Hepatocyte (in vitro differentiated cells): Measurements from ENCODE around the gene TPM4. TPM values are rescaled to one million over a fixed set of nuclear protein-coding genes. Genes with fewer than 3 reads are reported as not detected.

ENCODE experiments used
- DNase-seq: peaks from one replicate; pipeline ENCODE4 v3.0.0-alpha.2; 2016; ENCODE audit warnings: low spot score
- H2AFZ ChIP-seq: fragments of 200-600 bp; sonication (generic); 2 replicates; pipeline ENCODE4 v1.6.0; 2016; ENCODE audit warnings: antibody characterized with exemption, mild to moderate bottlenecking
- H3K27ac ChIP-seq: fragments of 200-600 bp; sonication (generic); 2 replicates; pipeline ENCODE4 v1.5.1; 2016; ENCODE audit warnings: mild to moderate bottlenecking
- H3K27me3 ChIP-seq: fragments of 200-600 bp; sonication (generic); 2 replicates; pipeline ENCODE4 v1.6.1; 2016
- H3K36me3 ChIP-seq: fragments of 200-600 bp; sonication (generic); replicated peaks from 2 replicates; pipeline ENCODE4 v1.5.1; 2016; ENCODE audit warnings: low read depth; ENCODE audit not compliant: insufficient read depth
- H3K4me1 ChIP-seq: fragments of 200-600 bp; sonication (generic); 2 replicates; pipeline ENCODE4 v1.5.1; 2016; ENCODE audit warnings: mild to moderate bottlenecking, moderate library complexity; ENCODE audit not compliant: insufficient read depth
- H3K4me2 ChIP-seq: fragments of 200-600 bp; sonication (generic); 2 replicates; pipeline ENCODE4 v1.6.0; 2016
- H3K4me3 ChIP-seq: fragments of 200-600 bp; sonication (generic); 2 replicates; pipeline ENCODE4 v1.5.1; 2016; ENCODE audit warnings: mild to moderate bottlenecking
- H3K79me2 ChIP-seq: fragments of 200-600 bp; sonication (generic); 2 replicates; pipeline ENCODE4 v1.6.0; 2017; ENCODE audit warnings: mild to moderate bottlenecking
- H3K9me2 ChIP-seq: fragments of 200-600 bp; sonication (generic); replicated peaks from 2 replicates; pipeline ENCODE4 v1.6.0; 2017; ENCODE audit warnings: mild to moderate bottlenecking; ENCODE audit not compliant: insufficient read depth
- H3K9me3 ChIP-seq: fragments of 200-600 bp; sonication (generic); 2 replicates; pipeline ENCODE4 v1.5.1; 2016; ENCODE audit warnings: low read depth, mild to moderate bottlenecking
- H4K20me1 ChIP-seq: fragments of 200-600 bp; sonication (generic); 2 replicates; pipeline ENCODE4 v1.6.0; 2016; ENCODE audit warnings: mild to moderate bottlenecking; ENCODE audit not compliant: insufficient read depth, poor library complexity, severe bottlenecking
- CTCF ChIP-seq: fragments of 200-600 bp; sonication (generic); IDR thresholded peaks from 2 replicates; pipeline ENCODE4 v1.5.1; 2016; ENCODE audit warnings: antibody characterized with exemption, mild to moderate bottlenecking; ENCODE audit not compliant: poor library complexity
- EZH2 ChIP-seq: fragments of 200-600 bp; sonication (generic); IDR thresholded peaks from 2 replicates; pipeline ENCODE4 v1.6.1; 2016; ENCODE audit warnings: antibody characterized with exemption, mild to moderate bottlenecking, borderline replicate concordance
- EZH2phosphoT487 ChIP-seq: fragments of 200-600 bp; sonication (generic); IDR thresholded peaks from one replicate; pipeline ENCODE4 v1.6.1; 2018; ENCODE audit warnings: antibody characterized with exemption, mild to moderate bottlenecking, low read depth, moderate library complexity; ENCODE audit not compliant: unreplicated experiment, severe bottlenecking
- WGBS: methylation state at CpG from one replicate; pipeline ENCODE4 v1.1.6; 2016; ENCODE audit warnings: low lambda C conversion rate; ENCODE audit errors: missing lambda C conversion rate; 5-methylcytosine and 5-hydroxymethylcytosine counted together
- polyA plus RNA-seq: library from polyadenylated mRNA; unstranded; fragments of >200 nt; fragmentation: Nextera tagmentation; extraction: Ambion mirVana; gene quantifications from 2 replicates; pipeline ENCODE4 v1.2.1, GENCODE V29; 2016
- total RNA-seq: library from RNA; depleted of rRNA; stranded (reverse); fragments of >200 nt; gene quantifications from 2 replicates; pipeline ENCODE4 v1.2.3, GENCODE V29; 2014

TPM4 gene
- total and polyA plus RNA-seq, 2 experiments from 2014 or later: 337 to 417 TPM

- WGBS: 33% methylated on average over 1 of the region's 2 CpGs
- Histone ChIP-seq H3K79me2 (no peaks in the 10 kb centered on the region), H4K20me1 (no peaks in the 10 kb centered on the region), H3K27ac (no peak overlapping the region), H2AFZ (no peak overlapping the region), H3K4me2 (no peak overlapping the region), H3K36me3 (no peaks in the 10 kb centered on the region), H3K9me3 (no peaks in the 10 kb centered on the region), H3K4me3 (no peak overlapping the region), H3K4me1 (no peaks in the 10 kb centered on the region), H3K27me3 (no peaks in the 10 kb centered on the region), H3K9me2 (no peaks in the 10 kb centered on the region)
- TF ChIP-seq EZH2phosphoT487: no peak
- TF ChIP-seq EZH2: no peak
- no peak for TF ChIP-seq CTCF
- DNase-seq: no peak
Measured at GRCh38 chr19:16043156-16043757, 33.0 kb upstream of the TPM4 start.

GRCh38 chr19:16044746-16045145 is 31.5 kb upstream of the TPM4 start:
- Histone ChIP-seq H3K36me3 (no peaks in the 10 kb centered on the region), H3K79me2 (no peaks in the 10 kb centered on the region), H3K4me2 (no peak overlapping the region), H3K27me3 (no peaks in the 10 kb centered on the region), H2AFZ (no peak overlapping the region), H3K9me2 (no peaks in the 10 kb centered on the region), H3K9me3 (no peaks in the 10 kb centered on the region), H4K20me1 (no peaks in the 10 kb centered on the region), H3K4me1 (no peaks in the 10 kb centered on the region), H3K27ac (no peak overlapping the region), H3K4me3 (no peak overlapping the region)
- no peak for TF ChIP-seq EZH2phosphoT487
- TF ChIP-seq CTCF: no peak
- no peak for TF ChIP-seq EZH2
- WGBS: 87% methylated on average over 7 of the region's 7 CpGs
- DNase-seq: no peak

- DNase-seq: no peak
- Histone ChIP-seq H3K36me3 (no peaks in the 10 kb centered on the region), H3K27me3 (no peaks in the 10 kb centered on the region), H3K9me2 (no peaks in the 10 kb centered on the region), H3K27ac (no peak overlapping the region), H3K9me3 (no peaks in the 10 kb centered on the region), H3K79me2 (no peaks in the 10 kb centered on the region), H4K20me1 (no peaks in the 10 kb centered on the region), H3K4me3 (no peak overlapping the region), H2AFZ (no peak overlapping the region), H3K4me1 (no peaks in the 10 kb centered on the region), H3K4me2 (no peak overlapping the region)
- whole genome bisulfite sequencing: 88% methylated on average over 4 of the region's 4 CpGs
- TF ChIP-seq EZH2: no peak
- no peak for TF ChIP-seq CTCF
- TF ChIP-seq EZH2phosphoT487: no peak
Measured at GRCh38 chr19:16045171-16045570, 31.1 kb upstream of the TPM4 start.

GRCh38 chr19:16045893-16046292 is 30.4 kb upstream of the TPM4 start:
- no peaks in the 10 kb centered on the region for H3K9me2 ChIP-seq
- H3K4me2 ChIP-seq: no peak overlapping the region
- no peaks in the 10 kb centered on the region for H3K36me3 ChIP-seq
- H3K4me1 ChIP-seq: no peaks in the 10 kb centered on the region
- no peaks in the 10 kb centered on the region for H4K20me1 ChIP-seq
- no peak overlapping the region for H3K27ac ChIP-seq
- H3K9me3 ChIP-seq: no peaks in the 10 kb centered on the region
- TF ChIP-seq EZH2 (no peak), CTCF (no peak), EZH2phosphoT487 (no peak)
- DNase-seq: no peak
- H3K79me2 ChIP-seq: no peaks in the 10 kb centered on the region
- H3K27me3 ChIP-seq: no peaks in the 10 kb centered on the region
- WGBS: 77% methylated on average over 4 of the region's 4 CpGs
- H2AFZ ChIP-seq: no peak overlapping the region
- H3K4me3 ChIP-seq: no peak overlapping the region
